GM12878 (cell line): ENCODE results near the gene UBA7. TPM values are rescaled to one million over a fixed set of nuclear protein-coding genes. Genes with fewer than 3 reads are reported as not detected.

Source experiments
- ATAC-seq: fragments of 200-7000 bp; cut with Tn5 transposase; 3 replicates; pipeline ENCODE4 v1.9.1; 2020; ENCODE audit warnings: mild to moderate bottlenecking, moderate library complexity
- BruUV-seq: library from RNA; stranded (reverse); fragments of 400-500 nt; replicated peaks from 2 replicates; lab custom pipeline; 2021; lab: Mats Ljungman, UMichigan
- CTCF ChIA-PET: fragments of 300-600 bp; sonication (Branson Sonifier 250); formaldehyde crosslinking; extraction: SDS; loops from one replicate; lab custom pipeline; 2021; ENCODE audit warnings: inconsistent platforms; lab: Yijun Ruan, JAX
- POLR2A ChIA-PET: fragments of 350-600 bp; formaldehyde crosslinking; extraction: SDS; loops from one replicate; lab custom pipeline; 2021; ENCODE audit warnings: inconsistent platforms; lab: Charles Lee
- RAD21 ChIA-PET: fragments of 300-600 bp; sonication (Branson Sonifier 250); formaldehyde crosslinking; loops from one replicate; lab custom pipeline; 2023; ENCODE audit warnings: antibody characterized with exemption; ENCODE audit not compliant: unreplicated experiment; lab: Charles Lee
- SMC1A ChIA-PET: fragments of 300-600 bp; sonication (Branson Sonifier 250); formaldehyde crosslinking; loops from one replicate; lab custom pipeline; 2023; ENCODE audit not compliant: unreplicated experiment, uncharacterized antibody; lab: Charles Lee
- DNase-seq: peaks from one replicate; pipeline ENCODE4 v3.0.0-alpha.2; 2011; ENCODE audit warnings: low read depth, low spot score
- FAIRE-seq: peaks from 3 replicates; lab custom pipeline; 2011; peaks lifted over from hg19 to GRCh38; lab: Jason Lieb, UNC
- H2AFZ ChIP-seq: 2 replicates; pipeline ENCODE4 v1.6.0; 2011; ENCODE audit warnings: low read depth, low read length, control low read depth; ENCODE audit not compliant: control insufficient read depth
- H3K27ac ChIP-seq: 2 replicates; pipeline ENCODE4 v1.5.1; 2011; ENCODE audit warnings: control low read depth; ENCODE audit not compliant: control insufficient read depth, insufficient read depth
- H3K27me3 ChIP-seq, 2 experiments: replicated peaks in 1 of 2; 2 replicates each; pipeline versions ENCODE4 v1.6.0 to v1.6.1; 2011; ENCODE audit warnings: low read length in 1 of 2; ENCODE audit not compliant: control insufficient read depth in 2 of 2, insufficient read depth in 2 of 2
- H3K36me3 ChIP-seq, 2 experiments: 2 replicates each; pipeline ENCODE4 v1.5.1; 2011; ENCODE audit warnings: low read length in 1 of 2; ENCODE audit not compliant: control insufficient read depth in 2 of 2, insufficient read depth in 2 of 2
- H3K4me1 ChIP-seq: 2 replicates; pipeline ENCODE4 v1.6.1; 2011; ENCODE audit warnings: mild to moderate bottlenecking, low read length, moderate library complexity, mixed read lengths; ENCODE audit not compliant: control insufficient read depth, insufficient read depth
- H3K4me2 ChIP-seq: 2 replicates; pipeline ENCODE4 v1.6.0; 2011; ENCODE audit warnings: control low read depth; ENCODE audit not compliant: control insufficient read depth, insufficient read depth
- H3K4me3 ChIP-seq: fragments of 200-600 bp; sonication (generic); 2 replicates; pipeline ENCODE4 v1.5.1; 2016
- H3K79me2 ChIP-seq: 2 replicates; pipeline ENCODE4 v1.6.0; 2011; ENCODE audit warnings: low read length; ENCODE audit not compliant: control insufficient read depth, insufficient read depth
- H3K9ac ChIP-seq: 2 replicates; pipeline ENCODE4 v1.8.0; 2011; ENCODE audit warnings: low read length, control low read depth, mixed read lengths; ENCODE audit not compliant: control insufficient read depth, insufficient read depth
- H3K9me3 ChIP-seq: replicated peaks from 3 replicates; pipeline ENCODE4 v1.5.1; 2011; ENCODE audit warnings: mild to moderate bottlenecking, low read length; ENCODE audit not compliant: control insufficient read depth, insufficient read depth
- H4K20me1 ChIP-seq: 2 replicates; pipeline ENCODE4 v1.6.0; 2011; ENCODE audit not compliant: control insufficient read depth, insufficient read depth
- KLF5 ChIP-seq: fragments of 450-650 bp; IDR thresholded peaks from 2 replicates; pipeline ENCODE4 v1.6.1; 2014; ENCODE audit warnings: mild to moderate bottlenecking; ENCODE audit not compliant: partially characterized antibody
- MEF2B ChIP-seq: fragments of 450-650 bp; IDR thresholded peaks from 2 replicates; pipeline ENCODE4 v1.6.1; 2018; ENCODE audit warnings: mild to moderate bottlenecking, moderate library complexity; ENCODE audit not compliant: partially characterized antibody, poor library complexity, severe bottlenecking
- MLLT1 ChIP-seq: fragments of 450-650 bp; IDR thresholded peaks from 2 replicates; pipeline ENCODE4 v1.6.1; 2016; ENCODE audit warnings: mild to moderate bottlenecking
- POLR2A ChIP-seq: IDR thresholded peaks from 2 replicates; pipeline ENCODE4 v1.6.1; 2011; ENCODE audit warnings: low read depth, mild to moderate bottlenecking, low read length
- STAT1 ChIP-seq: fragments of 450-650 bp; conservative IDR thresholded peaks from 2 replicates; pipeline ENCODE4 v1.6.1; 2014; ENCODE audit warnings: antibody characterized with exemption, mild to moderate bottlenecking
- TAF1 ChIP-seq: IDR thresholded peaks from 2 replicates; pipeline ENCODE4 v1.6.1; 2011; ENCODE audit warnings: mild to moderate bottlenecking, low read depth, low read length, borderline replicate concordance
- ZNF592 ChIP-seq: fragments of 450-650 bp; IDR thresholded peaks from 2 replicates; pipeline ENCODE4 v1.6.1; 2017; ENCODE audit warnings: mild to moderate bottlenecking, moderate library complexity
- WGBS: methylation state at CpG from one replicate; pipeline ENCODE4 v1.1.6; 2016; ENCODE audit warnings: low lambda C conversion rate; ENCODE audit not compliant: insufficient replicate concordance, insufficient coverage; ENCODE audit errors: missing lambda C conversion rate; 5-methylcytosine and 5-hydroxymethylcytosine counted together
- in situ Hi-C: fragments of 300-500 bp; cut with MboI; formaldehyde crosslinking; loops from 9 replicates; pipeline ENCODE4 v1.14.3; 2018; ENCODE audit warnings: mixed read lengths
- intact Hi-C: fragments of 100-400 bp; cut with micrococcal nuclease; formaldehyde crosslinking; loops from one replicate; pipeline ENCODE4 v1.14.2; 2022; ENCODE audit not compliant: unreplicated experiment
- polyA plus RNA-seq, 11 experiments: library from polyadenylated mRNA; depleted of rRNA in 4 of 11; unstranded in 6 of 11; stranded (reverse) in 5 of 11; fragments of >200 nt; fragmentation: Nextera tagmentation in 4 of 11; fragmentation: Illumina TruSeq in 1 of 11; extraction: Ambion mirVana in 4 of 11; extraction: Trizol in 1 of 11; gene quantifications; 1 replicate in 1 of 11; 2 replicates in 10 of 11; pipeline versions ENCODE4 v1.2.1 to v1.2.3, GENCODE V29; 2011 to 2016; ENCODE audit warnings: inconsistent platforms in 2 of 11, missing spikeins in 2 of 11, low read depth in 1 of 11
- total RNA-seq, 4 experiments: library from RNA; depleted of rRNA in 3 of 4; stranded (reverse); fragments of >200 nt in 3 of 4; fragmentation: Illumina TruSeq in 1 of 4; extraction: Trizol in 1 of 4; gene quantifications; 2 replicates each; pipeline versions ENCODE4 v1.2.1 to v1.2.3, GENCODE V29; 2013 to 2021
- TF ChIP-seq, protein P1 (sequence below): IDR thresholded peaks from 2 replicates; pipeline ENCODE4 v1.6.1; 2011; ENCODE audit warnings: mild to moderate bottlenecking, low read depth, low read length, moderate library complexity; ENCODE audit not compliant: insufficient replicate concordance
- TF ChIP-seq, protein P2 (sequence below): fragments of 450-650 bp; conservative IDR thresholded peaks from 2 replicates; pipeline ENCODE4 v1.6.1; 2017; ENCODE audit warnings: mild to moderate bottlenecking, moderate library complexity
- TF ChIP-seq, protein P3 (sequence below): IDR thresholded peaks from 2 replicates; pipeline ENCODE4 v1.6.1; 2012; ENCODE audit warnings: low read depth, low read length, improper control_type of control experiment

Gene UBA7
- total and polyA plus RNA-seq, 10 of the 15 experiments (the other 5 are each of a cell fraction or from before 2014, with no cell fraction given): 11.8 to 116 (median 46.7) TPM

- peaks cover 21% of the 10 kb centered on the region for H3K79me2 ChIP-seq
- TF ChIP-seq MLLT1 (no peak), TAF1 (no peak), MEF2B (no peak), STAT1 (no peak), ZNF592 (no peak), KLF5 (no peak), POLR2A (no peak)
- TF ChIP-seq, protein P1, sequence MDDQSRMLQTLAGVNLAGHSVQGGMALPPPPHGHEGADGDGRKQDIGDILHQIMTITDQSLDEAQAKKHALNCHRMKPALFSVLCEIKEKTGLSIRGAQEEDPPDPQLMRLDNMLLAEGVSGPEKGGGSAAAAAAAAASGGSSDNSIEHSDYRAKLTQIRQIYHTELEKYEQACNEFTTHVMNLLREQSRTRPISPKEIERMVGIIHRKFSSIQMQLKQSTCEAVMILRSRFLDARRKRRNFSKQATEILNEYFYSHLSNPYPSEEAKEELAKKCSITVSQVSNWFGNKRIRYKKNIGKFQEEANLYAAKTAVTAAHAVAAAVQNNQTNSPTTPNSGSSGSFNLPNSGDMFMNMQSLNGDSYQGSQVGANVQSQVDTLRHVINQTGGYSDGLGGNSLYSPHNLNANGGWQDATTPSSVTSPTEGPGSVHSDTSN: no peak
- TF ChIP-seq, protein P2, sequence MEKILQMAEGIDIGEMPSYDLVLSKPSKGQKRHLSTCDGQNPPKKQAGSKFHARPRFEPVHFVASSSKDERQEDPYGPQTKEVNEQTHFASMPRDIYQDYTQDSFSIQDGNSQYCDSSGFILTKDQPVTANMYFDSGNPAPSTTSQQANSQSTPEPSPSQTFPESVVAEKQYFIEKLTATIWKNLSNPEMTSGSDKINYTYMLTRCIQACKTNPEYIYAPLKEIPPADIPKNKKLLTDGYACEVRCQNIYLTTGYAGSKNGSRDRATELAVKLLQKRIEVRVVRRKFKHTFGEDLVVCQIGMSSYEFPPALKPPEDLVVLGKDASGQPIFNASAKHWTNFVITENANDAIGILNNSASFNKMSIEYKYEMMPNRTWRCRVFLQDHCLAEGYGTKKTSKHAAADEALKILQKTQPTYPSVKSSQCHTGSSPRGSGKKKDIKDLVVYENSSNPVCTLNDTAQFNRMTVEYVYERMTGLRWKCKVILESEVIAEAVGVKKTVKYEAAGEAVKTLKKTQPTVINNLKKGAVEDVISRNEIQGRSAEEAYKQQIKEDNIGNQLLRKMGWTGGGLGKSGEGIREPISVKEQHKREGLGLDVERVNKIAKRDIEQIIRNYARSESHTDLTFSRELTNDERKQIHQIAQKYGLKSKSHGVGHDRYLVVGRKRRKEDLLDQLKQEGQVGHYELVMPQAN: no peak
- TF ChIP-seq, protein P3, sequence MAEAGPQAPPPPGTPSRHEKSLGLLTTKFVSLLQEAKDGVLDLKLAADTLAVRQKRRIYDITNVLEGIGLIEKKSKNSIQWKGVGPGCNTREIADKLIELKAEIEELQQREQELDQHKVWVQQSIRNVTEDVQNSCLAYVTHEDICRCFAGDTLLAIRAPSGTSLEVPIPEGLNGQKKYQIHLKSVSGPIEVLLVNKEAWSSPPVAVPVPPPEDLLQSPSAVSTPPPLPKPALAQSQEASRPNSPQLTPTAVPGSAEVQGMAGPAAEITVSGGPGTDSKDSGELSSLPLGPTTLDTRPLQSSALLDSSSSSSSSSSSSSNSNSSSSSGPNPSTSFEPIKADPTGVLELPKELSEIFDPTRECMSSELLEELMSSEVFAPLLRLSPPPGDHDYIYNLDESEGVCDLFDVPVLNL: no peak
Observed at GRCh38 chr3:49779358-49780079, 34.2 kb downstream of the UBA7 start.

More at GRCh38 chr3:49779358-49780079, 34.2 kb downstream of the UBA7 start:
- RAD21 ChIA-PET: no interaction called here
- intact Hi-C loops: no loop called here
- no peak overlapping the region for H3K4me2 ChIP-seq
- peak; percentile 52 for FAIRE-seq
- H3K4me1 ChIP-seq: no peaks in the 10 kb centered on the region; the same call in 1 of the 2 replicates
- H3K36me3 ChIP-seq: peaks cover 0 to 3% of the 10 kb centered on the region in 2 experiments; a peak in 2 of 4 replicates
- H3K9ac ChIP-seq: no peak overlapping the region
- BruUV-seq: TSS peak; percentile 32
- no peak overlapping the region for H3K27ac ChIP-seq
- no peak for ATAC-seq
- no peak overlapping the region for H3K4me3 ChIP-seq
- no peaks in the 10 kb centered on the region for H4K20me1 ChIP-seq
- POLR2A ChIA-PET: no interaction called here
- SMC1A ChIA-PET: interaction anchor here (0.8 kb wide), 1 partner anchor 8 kb away, joined by 4 read pairs; no protein-coding TSS in a partner anchor
- H3K9me3 ChIP-seq: no peaks in the 10 kb centered on the region
- in situ Hi-C loops: no loop called here
- DNase-seq: no peak
- H3K27me3 ChIP-seq: no peaks in the 10 kb centered on the region
- CTCF ChIA-PET: interaction anchor here (0.5 to 1.4 kb wide), 2 partner anchors 8 to 60 kb away, joined by 3 to 5 read pairs; no protein-coding TSS in a partner anchor
- WGBS: 80% methylated on average over 5 of the region's 5 CpGs
- H2AFZ ChIP-seq: no peak overlapping the region
